Gastroesophageal sphincter (tissue), 3 donors: ENCODE measurements around the gene NHS.

Source experiments
- CTCF ChIP-seq, 4 experiments: fragments of 200-600 bp in 2 of 4; fragments of 450-650 bp in 2 of 4; sonication (generic) in 1 of 4; IDR thresholded peaks; one replicate each; pipeline ENCODE4 v1.5.1; 2017 to 2019; ENCODE audit warnings: antibody characterized with exemption in 4 of 4, mild to moderate bottlenecking in 2 of 4, moderate library complexity in 2 of 4
- POLR2A ChIP-seq, 2 donors: fragments of 450-650 bp; IDR thresholded peaks; one replicate each; pipeline ENCODE4 v1.6.1; 2017; ENCODE audit warnings: antibody characterized with exemption in 2 of 2, mild to moderate bottlenecking in 2 of 2, moderate library complexity in 1 of 2

GRCh38 chrX:17546356-17546755, 171.4 kb downstream of the NHS start:
- TF ChIP-seq CTCF (IDR thresholded peaks at IDR 0.05) = no peak
- TF ChIP-seq POLR2A (IDR thresholded peaks at IDR 0.05) = no peak
